GM12874 (cell line): ENCODE data around the gene FBXO21.

Source experiments
- TF ChIP-seq, protein P1 (sequence below): IDR thresholded peaks from 2 replicates; pipeline ENCODE4 v1.5.1; 2011; ENCODE audit warnings: low read depth, mild to moderate bottlenecking, control low read depth, low read length, moderate library complexity; ENCODE audit not compliant: insufficient read depth

The FBXO21 gene

DNA sequence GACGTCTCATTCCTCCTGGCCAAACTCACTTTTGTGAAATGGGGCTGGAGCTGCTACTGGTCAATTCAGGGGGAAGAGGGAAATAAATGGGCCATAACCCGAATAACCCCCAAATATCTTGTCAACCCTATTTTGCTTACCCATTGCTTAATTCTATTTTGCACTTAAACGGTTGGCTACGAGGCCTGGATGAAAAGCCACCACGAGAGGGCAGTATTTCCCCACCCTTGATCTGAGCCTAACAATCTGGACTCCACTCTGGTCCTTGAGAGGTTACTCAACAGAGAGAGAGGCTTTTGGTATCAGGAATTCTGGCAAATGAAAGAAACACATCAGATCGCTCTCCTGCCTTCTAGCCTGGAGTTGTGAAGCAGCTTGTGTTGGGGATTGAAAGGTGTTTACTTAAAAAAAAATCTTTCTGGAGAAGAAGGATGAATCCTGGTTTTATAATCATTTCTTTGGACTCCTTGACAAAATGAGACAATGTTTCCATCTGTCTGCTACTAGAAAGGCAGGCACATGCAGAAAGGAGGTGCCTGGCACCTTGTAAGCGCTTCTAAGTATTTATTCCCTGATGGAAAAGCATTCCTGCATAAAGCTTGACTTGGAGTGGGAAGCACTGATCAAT is 22.4 kb upstream of the FBXO21 start:
- TF ChIP-seq, protein P1, sequence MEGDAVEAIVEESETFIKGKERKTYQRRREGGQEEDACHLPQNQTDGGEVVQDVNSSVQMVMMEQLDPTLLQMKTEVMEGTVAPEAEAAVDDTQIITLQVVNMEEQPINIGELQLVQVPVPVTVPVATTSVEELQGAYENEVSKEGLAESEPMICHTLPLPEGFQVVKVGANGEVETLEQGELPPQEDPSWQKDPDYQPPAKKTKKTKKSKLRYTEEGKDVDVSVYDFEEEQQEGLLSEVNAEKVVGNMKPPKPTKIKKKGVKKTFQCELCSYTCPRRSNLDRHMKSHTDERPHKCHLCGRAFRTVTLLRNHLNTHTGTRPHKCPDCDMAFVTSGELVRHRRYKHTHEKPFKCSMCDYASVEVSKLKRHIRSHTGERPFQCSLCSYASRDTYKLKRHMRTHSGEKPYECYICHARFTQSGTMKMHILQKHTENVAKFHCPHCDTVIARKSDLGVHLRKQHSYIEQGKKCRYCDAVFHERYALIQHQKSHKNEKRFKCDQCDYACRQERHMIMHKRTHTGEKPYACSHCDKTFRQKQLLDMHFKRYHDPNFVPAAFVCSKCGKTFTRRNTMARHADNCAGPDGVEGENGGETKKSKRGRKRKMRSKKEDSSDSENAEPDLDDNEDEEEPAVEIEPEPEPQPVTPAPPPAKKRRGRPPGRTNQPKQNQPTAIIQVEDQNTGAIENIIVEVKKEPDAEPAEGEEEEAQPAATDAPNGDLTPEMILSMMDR, result peak; percentile 80

DNA sequence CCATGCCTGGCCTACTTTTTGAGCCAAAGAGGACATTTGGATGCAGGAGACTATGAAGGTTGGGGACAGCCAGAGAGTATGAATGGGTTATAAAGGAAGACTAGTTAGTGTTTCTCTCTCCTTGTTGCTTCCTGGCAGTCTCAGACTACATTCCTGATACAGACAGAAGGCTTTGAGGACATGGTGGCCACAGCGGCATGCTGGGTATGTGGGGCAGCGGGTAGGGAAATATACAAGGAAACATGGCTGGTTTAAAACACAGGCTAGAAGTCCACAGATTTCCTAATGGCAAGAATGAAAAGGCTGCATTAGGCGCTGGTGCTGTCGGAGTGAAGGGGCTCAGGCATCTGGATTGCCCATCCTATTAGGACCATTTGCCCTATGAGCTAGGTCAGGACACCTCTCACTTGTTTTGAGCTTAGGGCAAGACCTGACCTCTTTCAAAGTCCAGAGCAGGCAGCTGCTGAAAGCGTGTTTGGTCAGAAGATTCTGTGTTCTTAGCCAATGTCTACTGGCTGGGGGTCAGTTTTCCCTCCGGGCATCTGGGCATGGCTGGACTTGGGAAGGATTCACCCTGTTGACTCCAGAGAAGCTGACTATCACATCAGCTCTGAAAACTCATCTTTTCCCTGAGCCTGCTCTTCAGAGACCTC is 20.1 kb upstream of the FBXO21 start:
- TF ChIP-seq, protein P1, result no peak

DNA sequence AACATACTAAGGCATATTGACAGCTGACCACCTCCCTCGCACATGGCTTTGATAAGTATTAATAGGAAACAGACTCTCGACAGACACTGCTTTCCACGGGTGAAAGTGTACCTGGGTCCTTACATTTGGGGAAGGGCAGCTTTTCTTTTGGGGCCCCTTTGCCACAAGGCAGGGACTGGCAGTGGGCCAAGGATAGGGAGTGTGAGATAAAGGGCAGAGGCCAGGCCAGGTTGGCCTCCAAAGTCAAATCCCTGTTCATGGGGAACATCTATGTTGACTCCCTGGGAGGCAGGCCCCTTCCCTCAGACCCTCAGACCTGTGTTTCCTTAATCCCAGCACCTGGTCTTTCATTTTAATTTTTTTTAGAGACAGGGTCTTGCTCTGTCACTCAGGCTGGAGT is 19.4 kb upstream of the FBXO21 start:
- TF ChIP-seq, protein P1, result no peak

DNA sequence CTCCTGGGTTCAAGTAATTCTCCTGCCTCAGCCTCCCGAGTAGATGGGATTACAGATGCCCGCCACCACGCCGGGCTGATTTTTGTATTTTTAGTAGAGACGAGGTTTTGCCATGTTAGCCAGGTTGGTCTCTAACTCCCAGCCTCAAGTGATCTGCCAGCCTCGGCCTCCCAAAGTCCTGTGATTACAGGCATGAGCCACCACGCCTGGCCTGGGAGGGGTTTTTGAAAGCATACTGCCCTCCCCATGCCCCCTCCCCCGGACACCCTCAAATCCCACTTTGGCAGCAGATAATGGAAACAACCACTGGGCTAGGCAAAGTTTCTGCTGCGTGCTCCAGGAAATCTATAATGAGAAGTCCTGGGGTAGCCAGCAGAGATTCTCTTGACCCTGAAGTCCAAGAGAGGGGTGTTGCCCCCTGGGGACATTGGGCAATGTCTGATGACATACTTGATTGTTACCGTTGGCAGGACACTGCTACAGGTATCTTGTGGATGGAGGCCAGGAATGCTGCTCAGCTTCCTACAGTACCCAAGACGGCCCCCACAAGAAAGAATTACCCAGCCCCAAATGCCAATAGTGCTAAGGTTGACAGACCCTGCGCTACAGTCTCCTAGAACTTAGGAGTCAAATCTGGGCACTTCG is 18.7 kb upstream of the FBXO21 start:
- TF ChIP-seq, protein P1, result no peak

DNA sequence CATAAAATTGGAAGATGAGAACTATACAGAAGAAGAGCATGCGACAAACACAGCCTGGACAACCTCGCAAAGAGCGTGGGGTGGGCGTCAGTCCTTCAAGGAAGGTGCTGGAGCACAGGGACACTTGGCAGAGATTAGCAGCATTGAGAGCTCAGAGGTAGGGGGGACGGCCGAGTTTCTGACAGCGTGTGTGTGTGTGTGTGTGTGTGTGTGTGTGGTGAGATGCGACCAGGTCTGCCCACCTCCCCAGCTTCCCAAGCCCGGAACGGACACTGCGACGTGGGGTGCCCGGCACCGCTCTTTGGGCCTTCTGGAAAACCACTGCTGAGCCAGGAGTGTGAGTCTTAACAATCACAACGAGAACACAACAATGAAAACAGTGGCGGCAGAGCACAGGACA is 17.9 kb upstream of the FBXO21 start:
- TF ChIP-seq, protein P1, result no peak

DNA sequence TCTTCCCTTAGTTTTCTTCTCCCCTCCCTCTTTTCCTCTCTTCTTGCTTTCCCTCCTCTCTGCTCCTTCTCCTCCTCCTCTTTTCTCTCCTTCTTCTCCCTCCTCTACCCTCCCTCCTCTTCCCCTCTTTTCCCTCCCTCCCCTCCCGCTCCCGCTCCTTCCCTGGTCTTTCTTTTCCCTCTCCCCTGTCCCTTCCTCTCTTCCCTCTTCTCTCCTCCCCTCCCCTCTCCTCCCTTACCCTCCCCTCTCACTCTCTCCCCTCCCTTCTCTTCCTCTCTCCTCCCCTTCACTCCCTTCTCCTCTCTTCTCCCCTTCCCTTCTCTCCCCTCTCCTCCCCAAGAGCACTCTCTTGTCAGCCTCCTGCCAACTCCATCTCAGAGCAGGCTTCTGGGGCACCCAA is 17.4 kb upstream of the FBXO21 start:
- TF ChIP-seq, protein P1, result no peak

DNA sequence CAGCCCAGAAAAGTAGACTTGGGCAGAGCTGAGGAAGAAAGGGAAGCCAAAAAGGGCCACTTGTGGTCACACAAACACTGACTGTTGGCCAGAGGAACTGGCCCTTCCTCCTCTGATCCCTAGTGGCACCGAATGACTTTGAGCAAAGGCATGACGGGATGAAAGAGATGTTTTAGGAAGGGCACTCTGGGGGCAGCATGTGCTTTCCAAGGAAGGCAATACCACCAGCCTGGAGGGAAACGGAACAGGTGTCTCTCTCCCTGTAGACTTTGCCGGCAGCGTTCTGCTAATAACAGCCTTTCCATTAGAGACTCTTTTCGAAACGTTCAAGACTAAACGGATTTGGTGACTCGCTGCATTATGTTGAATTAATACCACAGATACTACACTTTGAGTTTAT is 12.3 kb upstream of the FBXO21 start:
- TF ChIP-seq, protein P1, result no peak
